ENCODE data around the gene DLG2.

Gene DLG2

GRCh38 chr11:84137960-84138359 lies 1489.2 kb downstream of the DLG2 start:
- no peak for DNase-seq

DNA sequence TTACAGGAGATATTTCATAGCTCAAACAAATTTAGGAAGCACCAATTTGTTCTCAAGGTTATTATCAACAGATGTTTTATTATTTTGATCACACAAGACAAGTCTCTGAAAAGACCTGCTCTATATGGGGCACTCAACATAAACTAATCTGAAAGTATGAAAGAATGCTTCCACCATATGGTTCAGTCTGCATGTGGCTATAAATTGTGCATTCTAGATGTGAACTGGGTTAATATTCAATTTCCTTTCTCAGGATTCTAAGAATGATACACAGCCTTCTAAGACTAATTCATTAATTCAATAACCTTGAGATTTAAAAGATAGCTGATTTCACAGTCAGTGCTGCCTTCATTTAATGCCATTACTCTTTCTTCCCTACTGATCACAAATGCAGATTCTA lies 1489.6 kb downstream of the DLG2 start:
- no peak for DNase-seq

GRCh38 chr11:84136926-84137325 lies 1490.2 kb downstream of the DLG2 start:
- no peak for DNase-seq

GRCh38 chr11:84130646-84131427 lies 1496.3 kb downstream of the DLG2 start:
- DNase-seq: no peak

DNA sequence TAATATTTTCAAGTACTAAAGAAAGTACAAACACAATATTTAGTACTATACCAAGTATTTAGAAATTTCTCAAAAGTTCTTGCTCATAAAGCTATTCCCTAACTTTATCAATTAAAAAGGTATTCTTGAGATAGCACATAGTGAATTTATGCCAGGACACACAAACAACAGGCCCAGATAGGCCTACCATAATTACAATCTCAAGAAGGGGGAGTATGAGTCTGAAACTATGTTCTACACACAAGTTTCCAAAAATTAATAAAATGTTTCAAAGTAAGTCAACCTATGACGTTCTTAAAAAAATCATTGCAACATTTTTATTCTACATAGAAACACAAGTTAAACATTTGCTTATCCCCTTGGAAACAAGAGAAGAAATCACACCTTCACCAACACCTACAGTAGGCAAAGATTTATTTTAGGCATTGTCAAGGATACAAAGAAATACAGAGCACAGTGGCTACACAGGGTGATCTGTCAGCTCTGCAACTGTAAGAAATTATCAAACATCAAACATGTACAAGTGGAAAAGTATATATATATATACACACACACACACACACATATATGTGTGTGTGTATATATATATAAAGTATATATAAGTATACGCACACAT lies 1497.1 kb downstream of the DLG2 start:
- DNase-seq: no peak

DNA sequence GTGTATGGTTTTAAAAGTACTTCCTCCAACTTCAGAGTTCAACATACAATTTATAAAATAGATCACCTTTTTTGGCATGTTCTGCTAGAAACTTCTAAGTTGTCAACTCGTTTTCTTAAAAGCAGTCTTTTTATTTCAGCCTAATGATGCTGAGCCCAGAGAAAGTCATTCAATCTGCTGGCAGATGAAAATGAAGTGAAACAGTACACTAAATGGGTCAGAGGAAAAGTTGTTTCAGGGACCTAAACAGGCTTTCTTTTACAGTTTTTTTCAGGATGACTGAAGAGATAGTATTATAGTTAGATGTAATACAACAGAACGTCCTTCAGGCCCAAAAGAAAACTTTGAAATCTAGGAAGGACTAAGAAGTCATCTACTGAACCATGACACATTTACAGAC lies 1498.3 kb downstream of the DLG2 start:
- DNase-seq: no peak

DNA sequence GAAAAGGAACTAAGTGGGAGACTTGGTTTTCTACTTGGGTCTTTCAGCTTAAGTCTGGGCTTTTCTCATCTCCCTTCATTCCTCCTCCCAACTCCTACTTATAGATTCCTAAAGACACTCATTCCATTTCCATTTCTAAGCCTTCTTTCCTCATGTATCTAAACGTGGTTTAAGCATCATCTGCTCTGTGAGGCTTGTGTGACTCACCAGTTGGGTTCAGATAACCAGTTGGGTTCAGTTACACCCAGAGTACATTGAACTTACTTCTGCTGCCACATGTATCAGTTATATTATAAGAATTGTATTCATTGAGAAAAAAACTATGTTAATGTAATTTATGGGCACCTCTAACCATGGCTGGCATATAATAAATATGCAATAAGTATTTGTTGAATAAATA lies 1509.8 kb downstream of the DLG2 start:
- DNase-seq: no peak

DNA sequence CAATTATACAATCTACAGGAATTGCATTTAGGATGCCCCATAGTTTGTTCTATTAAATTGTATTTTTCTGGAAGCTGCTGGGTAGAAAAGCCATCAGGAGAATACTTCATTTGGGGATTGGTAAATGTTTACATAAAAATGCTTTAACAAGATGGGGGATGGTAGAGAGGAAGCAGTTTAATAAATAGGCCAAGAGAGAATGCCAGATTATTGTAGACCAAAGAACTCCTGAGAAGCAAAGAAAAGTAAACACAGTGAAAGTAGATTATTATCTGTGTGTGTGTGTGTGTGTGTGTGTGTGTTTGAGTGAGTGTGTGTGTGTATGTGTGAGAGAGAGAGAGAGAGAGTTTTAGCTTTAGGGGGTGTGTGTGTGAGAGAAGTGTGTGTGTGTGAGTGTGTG lies 1520.6 kb downstream of the DLG2 start:
- DNase-seq: no peak

GRCh38 chr11:84105148-84105547 lies 1522.0 kb downstream of the DLG2 start:
- DNase-seq: no peak

DNA sequence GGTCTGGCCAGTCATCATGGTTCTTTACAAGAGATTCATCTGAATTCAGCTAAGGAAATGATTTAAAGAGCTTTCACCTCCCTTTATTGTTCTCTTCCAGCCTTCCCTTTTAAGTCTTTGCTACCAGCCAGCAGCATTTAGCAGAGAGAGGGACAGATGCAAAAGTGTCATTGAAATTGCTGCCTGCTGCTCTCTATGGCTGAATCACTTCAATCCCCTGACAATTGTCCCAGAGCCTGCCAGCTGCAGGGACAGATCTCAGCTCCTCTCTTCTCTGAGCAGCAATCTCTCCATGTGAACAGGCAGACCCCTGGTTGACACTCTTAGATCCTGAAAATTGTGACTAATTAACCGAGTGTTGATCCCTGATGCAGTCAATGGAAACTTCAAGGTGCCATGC lies 1524.0 kb downstream of the DLG2 start:
- DNase-seq: no peak

- no peak for DNase-seq
These were observed 1530.0 kb downstream of the DLG2 start for GRCh38 chr11:84097186-84097585.

GRCh38 chr11:84091212-84091986 lies 1535.7 kb downstream of the DLG2 start:
- DNase-seq: no peak

DNA sequence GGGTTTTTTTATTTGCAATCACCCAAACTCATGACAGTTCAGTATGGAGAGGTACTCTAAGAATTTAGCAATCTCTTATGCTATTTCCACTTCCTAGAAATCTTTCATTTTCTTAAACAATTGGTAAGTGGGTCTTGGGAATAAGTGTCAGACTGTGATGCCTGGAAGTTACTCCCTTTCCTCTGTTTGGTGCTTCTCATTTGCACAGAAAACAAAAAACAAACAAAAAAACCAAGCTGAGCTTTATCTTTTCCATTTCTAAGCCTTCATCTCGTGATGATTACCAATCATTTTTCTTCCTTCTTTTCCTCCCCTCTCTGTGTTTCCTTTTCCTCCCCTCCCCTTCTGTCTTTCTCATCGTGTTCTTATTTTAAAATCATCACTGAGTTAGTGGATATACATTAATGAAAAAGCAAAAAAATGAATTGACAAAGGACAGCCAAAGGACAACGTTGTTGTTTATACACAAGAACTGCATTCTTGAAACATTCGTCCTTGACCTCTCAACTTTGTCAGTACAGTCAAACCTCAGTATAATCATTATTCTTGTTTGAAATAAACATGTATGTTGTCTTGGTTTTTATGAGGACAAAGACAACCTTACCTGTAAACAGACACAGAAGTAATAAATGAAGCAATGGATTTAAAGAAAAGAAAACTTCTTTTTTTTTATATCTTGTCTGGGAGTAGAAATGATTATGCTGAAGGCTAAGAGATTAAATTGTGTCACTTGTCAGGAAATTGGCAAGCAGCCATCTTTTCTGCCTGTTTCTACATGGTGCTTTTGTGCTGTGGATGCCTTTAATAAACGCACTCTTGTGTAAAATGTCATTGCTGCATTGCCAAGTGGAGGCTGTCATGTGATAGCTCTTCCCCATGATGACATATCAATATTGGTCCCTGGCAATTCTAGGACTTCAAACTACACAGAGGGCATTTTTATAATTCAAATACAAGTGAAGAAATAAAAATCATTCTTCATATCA lies 1537.8 kb downstream of the DLG2 start:
- DNase-seq: no peak

- no peak for DNase-seq
These were observed 1555.3 kb downstream of the DLG2 start for GRCh38 chr11:84071851-84072250.

DNA sequence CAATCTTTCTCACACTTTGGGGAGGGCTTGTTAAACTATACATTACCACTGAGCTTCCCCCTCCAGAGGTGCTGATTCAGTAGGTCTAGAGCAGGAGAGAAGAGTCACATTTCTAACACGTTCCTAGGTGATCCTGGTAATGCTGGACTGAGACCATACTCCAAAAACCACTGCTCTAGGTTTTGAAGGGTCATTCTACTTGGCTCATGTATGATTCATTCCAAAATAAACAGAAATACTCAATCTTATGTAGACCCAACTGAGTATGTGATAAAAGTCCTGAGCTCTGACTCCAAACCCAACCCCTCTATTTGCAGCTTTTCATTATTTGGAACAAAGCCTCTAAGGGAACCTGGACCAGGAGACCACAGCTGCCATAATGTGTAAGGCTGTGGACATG lies 1558.1 kb downstream of the DLG2 start:
- DNase-seq: no peak

DNA sequence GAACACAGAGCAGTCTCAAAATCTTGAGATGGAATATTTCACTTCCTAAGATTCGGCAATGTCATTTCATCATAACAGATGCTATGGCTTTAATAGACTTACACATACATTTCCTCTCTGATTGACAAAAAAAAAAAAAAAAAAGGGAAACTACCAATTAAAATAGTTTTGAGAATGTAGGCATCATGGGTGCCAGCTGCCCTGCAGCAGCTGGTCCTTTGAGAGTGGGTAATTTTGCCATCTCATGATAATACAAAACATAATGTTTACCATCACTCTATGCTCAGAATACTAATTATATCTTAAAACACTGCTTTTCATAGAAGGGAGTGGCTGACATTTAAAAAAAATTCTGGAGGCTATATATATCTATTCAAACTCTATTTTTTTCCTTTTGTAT lies 1565.4 kb downstream of the DLG2 start:
- no peak for DNase-seq

DNA sequence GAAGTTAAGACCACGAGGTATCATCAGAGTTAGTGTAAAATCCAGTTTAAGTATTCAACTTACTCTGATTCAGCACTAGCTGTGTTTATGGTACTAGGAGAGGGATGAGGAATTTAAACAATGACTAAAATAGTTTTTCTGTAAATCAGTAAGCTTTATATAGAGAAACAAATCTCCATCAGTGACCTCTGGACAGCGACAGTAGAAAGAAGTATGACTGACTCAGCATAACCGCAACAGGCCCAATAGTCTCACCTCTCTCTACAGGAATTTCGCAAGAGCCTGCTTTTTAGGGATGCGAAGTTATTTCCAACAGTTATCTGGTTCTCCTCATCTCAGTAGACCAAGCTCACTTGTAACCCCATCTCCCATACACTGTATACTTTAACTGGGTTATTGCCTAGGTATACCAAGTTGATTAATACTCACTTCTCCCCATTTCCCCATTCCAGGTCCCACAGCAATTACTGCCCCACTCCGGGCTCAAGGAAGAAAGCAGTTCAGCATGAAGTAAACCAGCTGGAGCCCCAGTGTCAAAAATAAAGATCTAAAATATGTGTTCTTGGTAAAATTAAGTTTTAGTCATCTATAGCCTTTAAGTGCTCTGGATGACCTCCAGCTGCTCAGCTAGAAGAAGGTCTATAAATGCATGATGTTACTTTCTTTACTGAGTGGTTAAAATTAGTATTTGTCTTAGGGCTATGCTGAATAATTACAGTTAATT lies 1570.3 kb downstream of the DLG2 start:
- DNase-seq: no peak

GRCh38 chr11:84045146-84045545 lies 1582.0 kb downstream of the DLG2 start:
- DNase-seq: no peak

GRCh38 chr11:84044706-84045105 lies 1582.4 kb downstream of the DLG2 start:
- DNase-seq: no peak

DNA sequence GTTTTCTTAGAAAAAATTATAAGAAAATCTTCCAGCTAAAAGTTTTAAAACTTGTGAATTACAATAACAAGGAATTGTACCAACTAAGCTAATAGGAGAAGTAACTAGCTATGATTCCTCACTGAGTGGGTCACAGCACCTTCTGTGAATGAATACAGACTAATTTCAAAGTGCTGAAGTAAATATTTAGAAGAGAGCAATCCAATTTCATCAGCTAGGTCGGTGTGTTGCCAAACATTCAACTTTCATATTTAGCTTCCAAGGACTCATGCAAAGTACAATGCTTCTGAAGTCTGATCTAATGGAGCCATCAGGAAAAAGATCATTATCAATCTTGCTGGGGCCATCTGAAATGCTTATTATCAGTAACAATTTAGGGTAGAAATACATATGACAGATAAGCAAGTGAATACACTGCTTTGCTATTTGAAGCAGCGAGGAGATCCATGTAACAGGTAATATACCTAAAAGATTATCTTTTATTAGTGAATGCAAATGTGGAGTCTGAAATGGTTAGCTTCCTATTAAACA lies 1590.4 kb downstream of the DLG2 start:
- DNase-seq: no peak

DNA sequence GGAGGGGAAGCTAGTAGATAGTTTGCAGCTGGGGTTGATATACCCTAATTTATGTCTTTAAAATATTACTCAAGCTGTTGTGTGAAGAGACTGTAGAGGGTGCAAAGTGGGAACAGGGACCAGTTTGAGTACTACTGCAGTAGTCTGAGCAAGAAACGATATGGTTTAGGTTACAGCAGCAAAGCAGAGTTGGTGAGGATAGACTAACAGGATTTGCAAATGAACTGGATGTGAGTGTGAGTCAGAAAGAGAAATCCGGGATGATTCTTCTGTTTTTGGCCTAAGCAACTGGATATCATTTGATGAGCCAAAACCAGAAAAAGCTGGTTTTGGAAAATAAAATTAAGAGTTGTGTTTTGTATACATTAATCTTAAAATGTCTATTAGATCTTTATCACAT lies 1591.5 kb downstream of the DLG2 start:
- DNase-seq: no peak

- DNase-seq: no peak
These were observed 1592.7 kb downstream of the DLG2 start for GRCh38 chr11:84034484-84034883.

Measured in NCI-H1694 (cell line).